Measurements from ENCODE around the gene ZMYND12.

GRCh38 chr1:42418516-42418915, 37.3 kb downstream of the ZMYND12 start:
- TF ChIP-seq CTCF (IDR thresholded peaks at IDR 0.05) (no peak), EP300 (IDR thresholded peaks at IDR 0.05) (no peak), POLR2A (IDR thresholded peaks at IDR 0.05) (no peak), POLR2AphosphoS5 (IDR thresholded peaks at IDR 0.05) (no peak)
